Femur (tissue), 1 donor: ENCODE data around the gene CCDC81.
A peak's percentile ranks its signal among the peaks of the same experiment; 100 is the strongest.
"Not testable (repeated sequence)": the region's sequence is repeated elsewhere in the genome, so short reads cannot be mapped to it uniquely, and the experiment has no call there.

Experiments used
- DNase-seq: peaks from one replicate; pipeline ENCODE4 v3.0.0-alpha.2; 2017

Gene CCDC81

DNA sequence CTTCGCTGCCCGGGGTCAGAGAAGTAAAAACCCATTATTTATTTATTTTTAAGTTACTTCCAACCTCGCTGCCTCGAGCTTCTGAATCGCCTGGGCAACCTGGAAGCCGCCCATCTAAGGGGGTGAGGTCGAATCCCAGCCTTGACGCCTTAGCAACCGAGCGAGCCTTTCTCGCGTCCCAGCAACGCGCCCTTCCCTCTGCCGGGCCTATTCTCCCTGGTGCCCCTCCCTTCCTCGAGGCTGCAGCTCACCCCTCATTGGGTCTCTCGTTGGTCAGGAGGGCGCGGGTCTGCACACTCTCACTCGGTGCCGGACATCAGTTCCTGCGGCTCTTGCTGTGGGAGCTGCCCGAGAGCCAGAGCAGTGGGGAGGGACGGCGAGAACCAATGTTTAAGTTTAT is at the start of gene CCDC81:
Gene CCDC81 (plus strand): TSS at position 302 of the 400 bp plus-strand sequence. CDS start 277 bp downstream, outside the sequence.
- DNase-seq = peak; percentile 54

- DNase-seq = no peak
Measured at GRCh38 chr11:86335131-86335767, 39.4 kb upstream of the CCDC81 start.

DNA sequence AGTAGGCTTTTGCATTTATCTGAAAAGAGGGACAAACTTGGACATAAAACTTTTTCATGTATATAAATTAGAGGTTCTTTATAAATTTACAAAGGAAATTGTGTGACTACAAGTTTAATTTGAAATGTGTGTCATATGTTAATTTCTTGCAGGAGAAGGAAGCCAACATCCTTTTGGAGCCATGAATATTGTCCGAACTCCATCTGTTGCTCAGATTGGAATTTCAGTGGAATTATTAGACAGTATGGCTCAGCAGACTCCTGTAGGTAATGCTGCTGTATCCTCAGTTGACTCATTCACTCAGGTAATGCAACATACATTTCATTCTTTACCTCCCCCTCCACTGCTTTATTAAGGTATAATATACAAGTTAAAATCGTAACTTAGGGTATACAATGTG is 37.5 kb upstream of the CCDC81 start:
- no peak for DNase-seq

DNA sequence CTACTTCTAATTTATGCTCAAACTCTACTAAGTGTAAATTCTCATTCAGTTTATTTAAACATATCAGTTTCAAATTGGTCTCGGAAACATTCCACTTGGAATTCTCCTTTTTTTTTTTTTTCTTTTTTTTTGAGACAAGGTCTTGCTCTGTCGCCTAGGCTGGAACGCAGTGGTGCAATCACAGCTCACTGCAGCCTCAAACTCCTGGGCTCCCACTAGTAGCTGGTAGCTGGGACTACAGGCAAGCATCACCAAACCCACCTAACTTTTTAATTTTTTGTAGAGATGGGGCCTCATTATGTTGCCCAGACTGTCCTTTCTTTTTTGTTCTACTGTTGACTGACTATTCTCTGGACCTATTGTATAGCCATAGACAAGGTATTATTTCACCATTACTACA is 33.3 kb upstream of the CCDC81 start:
- no peak for DNase-seq

DNA sequence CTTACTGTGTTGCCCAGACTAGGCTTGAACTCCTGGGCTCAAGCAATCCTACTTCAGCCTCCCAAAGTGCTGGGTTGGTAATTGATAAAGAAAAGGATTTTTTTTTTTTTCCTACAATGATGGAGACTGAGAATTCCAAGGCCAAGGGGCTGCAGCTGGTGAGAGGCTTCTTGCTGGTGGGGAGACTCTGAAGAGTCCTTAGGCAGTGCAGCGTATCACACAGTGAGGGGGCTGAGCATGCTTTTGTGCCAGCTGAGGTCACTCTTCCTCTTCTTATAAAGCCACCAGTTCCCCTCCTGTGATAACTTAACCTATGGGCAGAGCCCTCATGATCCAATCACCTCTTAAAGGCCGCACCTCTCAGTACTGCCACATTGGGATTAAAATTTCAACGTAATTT is 28.2 kb upstream of the CCDC81 start:
- DNase-seq = no peak

DNA sequence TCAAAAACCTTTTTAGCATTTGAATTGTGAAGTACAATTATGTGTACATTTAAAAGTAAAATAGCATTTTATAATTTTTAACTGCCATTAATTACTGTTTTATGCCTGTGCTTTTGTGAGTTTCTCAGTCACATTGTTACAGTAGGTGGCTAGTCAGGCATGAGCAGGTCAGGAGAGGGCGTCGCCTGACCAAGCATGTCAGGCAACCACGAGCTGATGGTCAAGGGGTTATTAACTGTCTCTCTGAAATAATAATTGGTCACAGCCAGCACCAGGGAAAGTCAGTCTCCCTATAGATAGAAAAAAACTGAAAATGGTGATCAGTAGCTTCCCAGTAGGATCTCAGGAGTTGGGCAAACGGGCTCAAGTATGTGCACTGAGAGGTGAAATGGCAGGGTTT is 19.4 kb upstream of the CCDC81 start:
- DNase-seq = no peak

- not testable (repeated sequence) for DNase-seq
Measured at GRCh38 chr11:86357412-86357811, 17.3 kb upstream of the CCDC81 start.

DNA sequence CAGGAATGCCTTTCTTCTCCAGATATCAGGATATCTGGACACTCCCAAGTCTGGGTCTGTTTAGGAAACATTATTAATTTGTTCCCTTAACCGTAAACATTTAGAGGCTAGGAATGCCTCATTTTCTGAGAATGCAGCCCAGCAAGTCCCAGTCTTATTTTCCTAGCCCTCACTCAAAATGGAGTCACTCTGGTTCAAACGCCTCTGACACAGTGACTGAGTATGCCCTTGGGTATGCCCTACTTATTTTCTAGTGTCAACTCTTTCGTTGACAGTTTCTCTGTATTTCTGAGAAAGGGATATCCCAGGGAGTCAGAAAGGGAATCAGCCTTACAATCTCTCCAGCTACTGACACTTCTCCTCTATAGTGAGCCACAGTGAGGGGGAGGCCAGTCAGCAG is 16.0 kb upstream of the CCDC81 start:
- DNase-seq = no peak

DNA sequence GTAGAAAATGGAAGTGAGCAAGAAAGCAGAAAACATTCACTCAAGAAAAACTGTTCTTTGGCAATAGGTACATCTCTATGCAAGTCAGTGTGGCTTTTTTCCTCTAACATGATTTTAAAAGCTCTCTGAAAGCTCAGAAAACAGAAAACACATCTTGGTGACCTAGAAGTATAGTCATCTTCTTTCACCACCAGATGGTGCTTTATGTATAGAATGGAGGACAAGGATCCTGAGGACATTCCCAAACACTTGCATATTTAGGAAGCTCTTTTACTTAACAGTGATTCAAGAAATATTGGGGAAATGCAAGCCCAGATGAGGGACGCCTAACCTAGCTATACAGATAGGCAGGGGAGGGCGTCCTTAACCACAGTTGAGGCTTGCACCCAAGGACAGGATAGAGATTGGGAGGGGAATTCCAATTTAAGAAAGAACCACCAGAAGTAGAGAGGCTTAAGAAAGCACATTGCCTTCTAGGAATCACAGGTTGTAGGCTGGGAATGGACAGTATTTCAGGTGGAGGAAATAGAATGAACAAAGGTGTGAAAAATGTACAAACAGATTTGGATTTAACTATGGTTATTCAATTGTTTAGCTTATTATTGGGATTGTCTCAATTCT is 13.8 kb upstream of the CCDC81 start:
- DNase-seq = no peak

DNA sequence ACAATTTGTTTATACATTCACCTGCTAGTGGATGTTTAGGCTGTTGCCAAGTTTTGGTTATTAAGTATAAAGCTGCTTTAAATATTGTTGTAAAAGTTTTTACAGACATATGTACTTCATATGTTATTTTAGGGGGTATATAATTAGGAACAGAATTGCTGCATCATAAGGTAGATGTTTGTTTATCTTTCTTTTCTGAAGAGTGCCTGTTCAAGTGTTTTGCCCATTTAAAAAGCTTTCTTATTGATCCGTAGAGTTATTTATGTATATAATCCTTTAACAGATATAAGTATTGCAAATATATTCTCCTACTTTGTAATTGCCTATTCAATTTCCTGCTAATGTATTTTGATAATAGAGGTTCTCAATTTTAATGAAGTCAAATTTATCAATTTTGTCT is 11.3 kb upstream of the CCDC81 start:
- no peak for DNase-seq

DNA sequence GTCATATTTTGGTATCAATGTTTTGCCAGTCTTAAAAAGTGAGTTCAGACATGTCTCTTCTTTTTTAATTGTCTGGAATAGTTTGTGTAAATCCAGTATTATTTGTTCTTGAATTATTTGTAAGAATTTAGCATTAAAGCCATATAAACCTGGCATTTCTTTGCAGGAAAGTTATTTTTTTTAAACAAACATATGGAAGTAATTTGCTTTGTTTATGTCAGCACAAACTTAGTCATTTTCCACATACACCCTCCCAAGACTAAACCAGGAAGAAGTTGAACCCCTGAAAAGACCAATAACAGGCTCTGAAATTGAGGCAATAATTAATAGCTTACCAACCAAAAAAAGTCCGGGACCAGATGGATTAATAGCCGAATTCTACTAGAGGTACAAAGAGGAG is 9.1 kb upstream of the CCDC81 start:
- DNase-seq = no peak

- no peak for DNase-seq
Measured at GRCh38 chr11:86369668-86370067, 5.0 kb upstream of the CCDC81 start.

DNA sequence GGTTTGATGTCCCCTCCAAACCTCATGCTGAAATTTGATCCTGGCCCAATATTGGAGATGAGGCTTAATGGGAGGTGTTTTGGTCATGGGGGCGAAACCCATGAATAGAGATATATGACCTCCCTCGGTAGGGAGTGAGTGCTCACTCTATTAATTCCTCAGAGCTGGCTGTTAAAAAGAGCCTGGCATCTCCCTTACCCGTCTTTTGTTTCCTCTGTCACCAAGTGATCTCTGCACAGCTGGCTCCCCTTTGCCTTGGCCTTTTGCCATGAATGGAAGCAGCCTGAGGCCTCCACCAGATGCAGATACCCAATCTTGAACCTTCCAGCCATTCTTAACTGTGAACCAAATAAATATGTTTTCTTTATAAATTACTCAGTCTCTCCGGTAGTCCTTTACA is 4.5 kb upstream of the CCDC81 start:
- DNase-seq = no peak

- no peak for DNase-seq
Measured at GRCh38 chr11:86370922-86371594, 3.6 kb upstream of the CCDC81 start.

- DNase-seq = no peak
Measured at GRCh38 chr11:86372041-86372440, 2.6 kb upstream of the CCDC81 start.

DNA sequence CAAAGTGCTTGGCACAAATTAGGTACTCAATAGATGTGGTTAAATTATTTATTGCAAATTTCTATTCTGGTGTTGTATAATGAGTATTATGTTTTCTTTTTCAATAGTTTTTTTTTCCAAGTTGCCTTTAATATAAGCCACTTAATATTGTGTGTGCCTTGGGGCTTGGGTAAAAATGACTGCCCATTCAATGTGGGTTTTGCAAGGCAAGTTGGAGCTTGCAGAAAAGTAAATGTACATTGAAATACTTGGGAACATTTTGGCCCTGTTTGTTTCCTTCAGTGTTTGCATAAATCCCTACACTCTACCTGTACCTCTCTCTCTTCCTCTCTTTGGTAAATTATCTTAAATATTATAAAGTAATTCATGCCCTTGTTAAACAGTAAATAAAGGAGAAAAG is 2.1 kb upstream of the CCDC81 start:
- DNase-seq = no peak

DNA sequence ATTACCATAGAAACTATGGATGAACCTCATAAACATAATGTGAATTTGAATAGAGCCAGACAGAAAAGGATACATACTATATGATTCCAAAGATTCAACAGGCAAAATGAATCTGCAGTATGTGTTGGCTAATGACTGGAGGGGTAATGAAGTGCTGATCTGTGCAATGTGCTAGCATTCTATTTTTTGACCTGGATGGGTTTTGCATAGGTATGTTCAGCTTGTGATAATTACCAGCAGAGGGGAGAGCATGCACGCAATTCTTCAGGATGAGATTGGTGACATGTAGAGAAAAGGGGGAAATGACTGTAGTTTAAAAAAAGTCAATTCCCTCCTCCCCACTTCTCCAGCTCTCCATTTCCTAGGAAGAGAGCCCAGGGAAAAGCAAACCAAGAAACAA is 618 bp upstream of the CCDC81 start:
- no peak for DNase-seq

- no peak for DNase-seq
Measured at GRCh38 chr11:86377972-86378371, 3.3 kb downstream of the CCDC81 start.

GRCh38 chr11:86380295-86381059 is 5.8 kb downstream of the CCDC81 start:
- no peak for DNase-seq

DNA sequence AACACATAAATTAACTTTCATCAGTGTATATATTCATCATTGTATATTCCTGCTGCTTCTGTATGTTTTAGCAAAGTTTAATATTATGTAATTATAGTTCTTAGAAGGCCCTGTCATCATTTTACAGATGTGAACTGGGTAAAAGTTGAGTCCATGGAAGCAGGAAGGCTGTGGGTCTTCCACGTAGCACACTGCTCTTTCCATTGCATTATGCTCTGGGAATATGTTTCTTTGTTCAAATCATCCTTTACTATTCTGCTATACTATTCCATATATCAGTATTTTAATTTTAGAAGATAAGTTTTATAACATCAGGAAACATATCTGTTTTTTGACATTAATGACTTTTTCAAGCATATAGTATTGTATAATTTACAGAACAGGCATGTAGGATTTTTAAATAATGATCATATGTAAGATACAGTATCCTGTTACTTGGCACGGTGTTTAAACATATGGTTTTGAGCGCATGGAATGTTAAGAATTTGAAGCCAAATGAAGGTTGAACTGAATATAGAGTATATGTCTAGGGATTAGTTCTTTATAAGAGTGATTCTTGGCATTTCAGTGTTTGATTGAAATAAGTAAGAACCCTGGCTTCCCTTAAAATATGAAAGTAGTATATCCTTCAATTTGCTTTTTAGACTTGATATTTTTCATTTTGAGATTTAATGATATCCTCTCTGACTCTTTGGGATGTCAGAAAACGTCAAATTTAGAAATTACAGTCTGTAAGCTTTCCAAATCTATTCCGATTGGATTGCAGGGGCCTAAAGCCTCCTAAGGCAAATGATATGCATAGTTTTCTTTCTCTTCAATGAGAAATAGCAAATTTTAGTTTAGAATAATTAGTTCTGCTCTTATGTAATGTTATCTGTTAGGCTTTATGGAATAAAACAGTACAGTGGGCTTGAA is 8.6 kb downstream of the CCDC81 start:
- no peak for DNase-seq

GRCh38 chr11:86386283-86386682 is 11.6 kb downstream of the CCDC81 start:
- no peak for DNase-seq

- DNase-seq = no peak
Measured at GRCh38 chr11:86386746-86387145, 12.1 kb downstream of the CCDC81 start.

DNA sequence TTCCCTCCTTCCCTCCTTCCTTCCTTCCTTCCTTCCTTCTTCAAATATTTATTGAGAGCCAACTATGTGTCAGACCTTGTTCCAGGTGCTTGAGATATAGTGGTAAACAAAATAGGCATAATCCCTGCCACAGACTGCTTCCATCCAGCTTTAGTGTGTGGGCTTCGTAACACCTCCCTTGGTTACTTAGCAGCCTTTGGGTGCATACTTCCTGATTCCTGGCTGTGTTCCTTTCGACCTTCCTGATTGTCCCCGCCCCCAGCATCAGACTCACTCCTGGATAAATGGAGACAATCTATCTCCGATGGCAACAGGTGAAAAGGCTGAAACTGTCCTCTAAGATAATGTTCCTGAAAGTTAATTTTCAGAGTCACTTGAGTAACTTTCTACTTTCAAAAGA is 13.5 kb downstream of the CCDC81 start:
- no peak for DNase-seq
